ENCODE data around the gene TCF4.

The TCF4 gene

DNA sequence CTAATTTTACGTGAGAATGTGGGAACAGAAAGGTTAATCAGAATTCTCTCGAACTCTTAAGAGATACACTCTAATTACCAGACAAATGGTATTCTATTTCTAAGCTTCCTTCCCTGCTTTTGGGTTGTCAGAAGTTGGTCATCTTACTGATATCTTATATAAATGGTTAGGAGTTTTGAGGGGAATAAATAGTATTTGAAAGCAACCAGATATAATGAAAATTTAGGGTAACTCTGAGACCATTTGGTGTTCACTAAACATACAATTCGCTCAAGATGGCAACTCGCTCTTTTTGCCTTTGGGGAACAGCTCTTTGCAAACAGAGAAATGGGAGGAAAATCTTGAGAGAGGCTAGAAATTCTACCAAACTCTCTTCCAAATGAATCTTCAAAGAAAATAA lies 250.9 kb downstream of the TCF4 start:
- TF ChIP-seq, protein P1, sequence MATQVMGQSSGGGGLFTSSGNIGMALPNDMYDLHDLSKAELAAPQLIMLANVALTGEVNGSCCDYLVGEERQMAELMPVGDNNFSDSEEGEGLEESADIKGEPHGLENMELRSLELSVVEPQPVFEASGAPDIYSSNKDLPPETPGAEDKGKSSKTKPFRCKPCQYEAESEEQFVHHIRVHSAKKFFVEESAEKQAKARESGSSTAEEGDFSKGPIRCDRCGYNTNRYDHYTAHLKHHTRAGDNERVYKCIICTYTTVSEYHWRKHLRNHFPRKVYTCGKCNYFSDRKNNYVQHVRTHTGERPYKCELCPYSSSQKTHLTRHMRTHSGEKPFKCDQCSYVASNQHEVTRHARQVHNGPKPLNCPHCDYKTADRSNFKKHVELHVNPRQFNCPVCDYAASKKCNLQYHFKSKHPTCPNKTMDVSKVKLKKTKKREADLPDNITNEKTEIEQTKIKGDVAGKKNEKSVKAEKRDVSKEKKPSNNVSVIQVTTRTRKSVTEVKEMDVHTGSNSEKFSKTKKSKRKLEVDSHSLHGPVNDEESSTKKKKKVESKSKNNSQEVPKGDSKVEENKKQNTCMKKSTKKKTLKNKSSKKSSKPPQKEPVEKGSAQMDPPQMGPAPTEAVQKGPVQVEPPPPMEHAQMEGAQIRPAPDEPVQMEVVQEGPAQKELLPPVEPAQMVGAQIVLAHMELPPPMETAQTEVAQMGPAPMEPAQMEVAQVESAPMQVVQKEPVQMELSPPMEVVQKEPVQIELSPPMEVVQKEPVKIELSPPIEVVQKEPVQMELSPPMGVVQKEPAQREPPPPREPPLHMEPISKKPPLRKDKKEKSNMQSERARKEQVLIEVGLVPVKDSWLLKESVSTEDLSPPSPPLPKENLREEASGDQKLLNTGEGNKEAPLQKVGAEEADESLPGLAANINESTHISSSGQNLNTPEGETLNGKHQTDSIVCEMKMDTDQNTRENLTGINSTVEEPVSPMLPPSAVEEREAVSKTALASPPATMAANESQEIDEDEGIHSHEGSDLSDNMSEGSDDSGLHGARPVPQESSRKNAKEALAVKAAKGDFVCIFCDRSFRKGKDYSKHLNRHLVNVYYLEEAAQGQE (IDR thresholded peaks at IDR 0.05; ENCODE audit: insufficient replicate concordance, low read depth), result no peak
- no peak for TF ChIP-seq GABPA (IDR thresholded peaks at IDR 0.05; ENCODE audit: low read depth)
- DNase-seq (ENCODE audit: low read depth in 1 of 2, low spot score in 1 of 2), result no peak
- no peak overlapping the region for H3K27ac ChIP-seq (replicated peaks)
- no peak overlapping the region for H3K4me3 ChIP-seq (replicated peaks; ENCODE audit: insufficient read depth, low read length)
- H3K27me3 ChIP-seq (ENCODE audit: insufficient read depth, poor library complexity, severe bottlenecking), result no peaks in the 10 kb centered on the region

DNA sequence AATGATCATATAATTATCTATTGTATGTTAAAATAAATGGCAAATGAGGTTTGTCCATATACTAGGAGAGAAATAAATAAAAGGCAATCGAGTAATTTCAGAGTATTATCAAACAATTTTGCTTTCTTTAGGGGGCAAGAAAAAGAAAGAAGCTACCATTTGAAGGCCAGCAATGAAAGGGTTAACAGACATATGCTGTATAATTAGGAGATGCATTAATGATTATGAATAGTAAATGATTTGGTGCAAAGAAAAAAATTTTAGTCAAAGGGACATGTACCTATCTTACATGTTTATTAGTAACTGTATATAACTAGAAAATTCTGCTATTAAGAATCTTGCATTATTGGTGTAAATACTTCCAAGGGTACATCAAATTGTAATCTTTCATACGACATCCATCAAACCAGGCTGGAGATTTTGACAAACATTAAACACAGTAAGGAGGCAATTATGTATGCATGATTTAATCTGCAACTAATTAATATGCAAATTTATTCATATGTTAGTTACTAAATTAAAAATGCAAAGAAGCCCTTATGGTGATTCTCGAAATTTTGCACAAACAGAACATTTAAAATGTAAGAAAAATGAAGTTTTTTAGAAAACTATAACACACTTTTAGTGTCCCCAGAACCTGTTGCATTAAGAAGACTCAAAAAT lies 251.4 kb downstream of the TCF4 start:
- TF ChIP-seq GABPA (IDR thresholded peaks at IDR 0.05; ENCODE audit: low read depth), result no peak
- TF ChIP-seq, protein P2, sequence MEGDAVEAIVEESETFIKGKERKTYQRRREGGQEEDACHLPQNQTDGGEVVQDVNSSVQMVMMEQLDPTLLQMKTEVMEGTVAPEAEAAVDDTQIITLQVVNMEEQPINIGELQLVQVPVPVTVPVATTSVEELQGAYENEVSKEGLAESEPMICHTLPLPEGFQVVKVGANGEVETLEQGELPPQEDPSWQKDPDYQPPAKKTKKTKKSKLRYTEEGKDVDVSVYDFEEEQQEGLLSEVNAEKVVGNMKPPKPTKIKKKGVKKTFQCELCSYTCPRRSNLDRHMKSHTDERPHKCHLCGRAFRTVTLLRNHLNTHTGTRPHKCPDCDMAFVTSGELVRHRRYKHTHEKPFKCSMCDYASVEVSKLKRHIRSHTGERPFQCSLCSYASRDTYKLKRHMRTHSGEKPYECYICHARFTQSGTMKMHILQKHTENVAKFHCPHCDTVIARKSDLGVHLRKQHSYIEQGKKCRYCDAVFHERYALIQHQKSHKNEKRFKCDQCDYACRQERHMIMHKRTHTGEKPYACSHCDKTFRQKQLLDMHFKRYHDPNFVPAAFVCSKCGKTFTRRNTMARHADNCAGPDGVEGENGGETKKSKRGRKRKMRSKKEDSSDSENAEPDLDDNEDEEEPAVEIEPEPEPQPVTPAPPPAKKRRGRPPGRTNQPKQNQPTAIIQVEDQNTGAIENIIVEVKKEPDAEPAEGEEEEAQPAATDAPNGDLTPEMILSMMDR (IDR thresholded peaks at IDR 0.05; ENCODE audit: insufficient read depth, low read length), result no peak
- TF ChIP-seq POLR2AphosphoS5 (IDR thresholded peaks at IDR 0.05; ENCODE audit: low read depth), result no peak
- TF ChIP-seq, protein P1 (IDR thresholded peaks at IDR 0.05; ENCODE audit: insufficient replicate concordance, low read depth), result no peak
- no peak for TF ChIP-seq SPI1 (IDR thresholded peaks at IDR 0.05; ENCODE audit: borderline replicate concordance, low read depth)
- no peak for DNase-seq (ENCODE audit: low read depth in 1 of 2, low spot score in 1 of 2)
- Histone ChIP-seq H3K27me3 (ENCODE audit: insufficient read depth, poor library complexity, severe bottlenecking) (no peaks in the 10 kb centered on the region), H3K27ac (replicated peaks) (no peak overlapping the region), H3K4me3 (replicated peaks; ENCODE audit: insufficient read depth, low read length) (no peak overlapping the region)

DNA sequence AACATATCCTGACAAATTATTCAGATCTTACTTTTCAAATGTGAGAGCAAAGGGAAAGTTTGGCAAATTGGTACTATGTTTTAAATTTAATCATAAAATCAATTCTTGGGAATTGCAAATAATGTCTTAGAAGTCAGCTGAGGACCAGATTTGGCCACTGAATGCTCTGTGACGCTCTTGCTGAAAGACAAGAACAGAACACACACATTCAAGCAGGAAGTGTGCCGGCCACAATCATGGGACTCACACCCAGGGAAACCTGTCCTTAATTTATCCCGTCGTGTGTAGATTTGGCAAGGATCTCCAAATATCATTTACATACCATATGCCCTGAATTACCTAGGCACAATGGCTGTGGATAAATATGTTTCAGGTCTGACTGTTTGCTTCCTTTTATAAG lies 253.1 kb downstream of the TCF4 start:
- H3K27ac ChIP-seq (replicated peaks), result no peak overlapping the region
- no peak for DNase-seq (ENCODE audit: low read depth in 1 of 2, low spot score in 1 of 2)
- TF ChIP-seq POLR2AphosphoS5 (IDR thresholded peaks at IDR 0.05; ENCODE audit: low read depth) (no peak), SPI1 (IDR thresholded peaks at IDR 0.05; ENCODE audit: borderline replicate concordance, low read depth) (no peak), GABPA (IDR thresholded peaks at IDR 0.05; ENCODE audit: low read depth) (no peak)
- TF ChIP-seq, protein P1 (IDR thresholded peaks at IDR 0.05; ENCODE audit: insufficient replicate concordance, low read depth), result no peak
- TF ChIP-seq, protein P2 (IDR thresholded peaks at IDR 0.05; ENCODE audit: insufficient read depth, low read length), result no peak

More for the DNA sequence above, 253.1 kb downstream of the TCF4 start:
- Histone ChIP-seq H3K4me3 (replicated peaks; ENCODE audit: insufficient read depth, low read length) (no peak overlapping the region), H3K27me3 (ENCODE audit: insufficient read depth, poor library complexity, severe bottlenecking) (no peaks in the 10 kb centered on the region)

Data from HL-60 (cell line).